GM12878 (cell line): ENCODE data around the gene MSH5. TPM values are rescaled to one million over a fixed set of nuclear protein-coding genes. Genes with fewer than 3 reads are reported as not detected.

ENCODE experiments used
- ATAC-seq: fragments of 200-7000 bp; cut with Tn5 transposase; 3 replicates; pipeline ENCODE4 v1.9.1; 2020; ENCODE audit warnings: mild to moderate bottlenecking, moderate library complexity
- BruUV-seq: library from RNA; stranded (reverse); fragments of 400-500 nt; replicated peaks from 2 replicates; lab custom pipeline; 2021; lab: Mats Ljungman, UMichigan
- CTCF ChIA-PET: fragments of 300-600 bp; sonication (Branson Sonifier 250); formaldehyde crosslinking; extraction: SDS; loops from one replicate; lab custom pipeline; 2021; ENCODE audit warnings: inconsistent platforms; lab: Yijun Ruan, JAX
- POLR2A ChIA-PET: fragments of 350-600 bp; formaldehyde crosslinking; extraction: SDS; loops from one replicate; lab custom pipeline; 2021; ENCODE audit warnings: inconsistent platforms; lab: Charles Lee
- RAD21 ChIA-PET: fragments of 300-600 bp; sonication (Branson Sonifier 250); formaldehyde crosslinking; loops from one replicate; lab custom pipeline; 2023; ENCODE audit warnings: antibody characterized with exemption; ENCODE audit not compliant: unreplicated experiment; lab: Charles Lee
- SMC1A ChIA-PET: fragments of 300-600 bp; sonication (Branson Sonifier 250); formaldehyde crosslinking; loops from one replicate; lab custom pipeline; 2023; ENCODE audit not compliant: unreplicated experiment, uncharacterized antibody; lab: Charles Lee
- DNase-seq: peaks from one replicate; pipeline ENCODE4 v3.0.0-alpha.2; 2011; ENCODE audit warnings: low read depth, low spot score
- FAIRE-seq: peaks from 3 replicates; lab custom pipeline; 2011; peaks lifted over from hg19 to GRCh38; lab: Jason Lieb, UNC
- H2AFZ ChIP-seq: 2 replicates; pipeline ENCODE4 v1.6.0; 2011; ENCODE audit warnings: low read depth, low read length, control low read depth; ENCODE audit not compliant: control insufficient read depth
- H3K27ac ChIP-seq: 2 replicates; pipeline ENCODE4 v1.5.1; 2011; ENCODE audit warnings: control low read depth; ENCODE audit not compliant: control insufficient read depth, insufficient read depth
- H3K27me3 ChIP-seq, 2 experiments: replicated peaks in 1 of 2; 2 replicates each; pipeline versions ENCODE4 v1.6.0 to v1.6.1; 2011; ENCODE audit warnings: low read length in 1 of 2; ENCODE audit not compliant: control insufficient read depth in 2 of 2, insufficient read depth in 2 of 2
- H3K36me3 ChIP-seq, 2 experiments: 2 replicates each; pipeline ENCODE4 v1.5.1; 2011; ENCODE audit warnings: low read length in 1 of 2; ENCODE audit not compliant: control insufficient read depth in 2 of 2, insufficient read depth in 2 of 2
- H3K4me1 ChIP-seq: 2 replicates; pipeline ENCODE4 v1.6.1; 2011; ENCODE audit warnings: mild to moderate bottlenecking, low read length, moderate library complexity, mixed read lengths; ENCODE audit not compliant: control insufficient read depth, insufficient read depth
- H3K4me2 ChIP-seq: 2 replicates; pipeline ENCODE4 v1.6.0; 2011; ENCODE audit warnings: control low read depth; ENCODE audit not compliant: control insufficient read depth, insufficient read depth
- H3K4me3 ChIP-seq: fragments of 200-600 bp; sonication (generic); 2 replicates; pipeline ENCODE4 v1.5.1; 2016
- H3K79me2 ChIP-seq: 2 replicates; pipeline ENCODE4 v1.6.0; 2011; ENCODE audit warnings: low read length; ENCODE audit not compliant: control insufficient read depth, insufficient read depth
- H3K9ac ChIP-seq: 2 replicates; pipeline ENCODE4 v1.8.0; 2011; ENCODE audit warnings: low read length, control low read depth, mixed read lengths; ENCODE audit not compliant: control insufficient read depth, insufficient read depth
- H3K9me3 ChIP-seq: replicated peaks from 3 replicates; pipeline ENCODE4 v1.5.1; 2011; ENCODE audit warnings: mild to moderate bottlenecking, low read length; ENCODE audit not compliant: control insufficient read depth, insufficient read depth
- H4K20me1 ChIP-seq: 2 replicates; pipeline ENCODE4 v1.6.0; 2011; ENCODE audit not compliant: control insufficient read depth, insufficient read depth
- CREB1 ChIP-seq: IDR thresholded peaks from 2 replicates; pipeline ENCODE4 v1.6.1; 2012; ENCODE audit warnings: low read depth, mild to moderate bottlenecking, inconsistent platforms
- EED ChIP-seq: sonication (generic); IDR thresholded peaks from 2 replicates; pipeline ENCODE4 v1.6.1; 2016; ENCODE audit warnings: antibody characterized with exemption, low read depth
- ESRRA ChIP-seq: IDR thresholded peaks from 2 replicates; pipeline ENCODE4 v1.6.1; 2012; ENCODE audit warnings: mild to moderate bottlenecking, low read length, improper control_type of control experiment
- SMARCA5 ChIP-seq: fragments of 450-650 bp; IDR thresholded peaks from 2 replicates; pipeline ENCODE4 v1.6.1; 2017; ENCODE audit warnings: mild to moderate bottlenecking
- WGBS: methylation state at CpG from one replicate; pipeline ENCODE4 v1.1.6; 2016; ENCODE audit warnings: low lambda C conversion rate; ENCODE audit not compliant: insufficient replicate concordance, insufficient coverage; ENCODE audit errors: missing lambda C conversion rate; 5-methylcytosine and 5-hydroxymethylcytosine counted together
- in situ Hi-C: fragments of 300-500 bp; cut with MboI; formaldehyde crosslinking; loops from 9 replicates; pipeline ENCODE4 v1.14.3; 2018; ENCODE audit warnings: mixed read lengths
- intact Hi-C: fragments of 100-400 bp; cut with micrococcal nuclease; formaldehyde crosslinking; loops from one replicate; pipeline ENCODE4 v1.14.2; 2022; ENCODE audit not compliant: unreplicated experiment
- polyA plus RNA-seq, 11 experiments: library from polyadenylated mRNA; depleted of rRNA in 4 of 11; unstranded in 6 of 11; stranded (reverse) in 5 of 11; fragments of >200 nt; fragmentation: Nextera tagmentation in 4 of 11; fragmentation: Illumina TruSeq in 1 of 11; extraction: Ambion mirVana in 4 of 11; extraction: Trizol in 1 of 11; gene quantifications; 1 replicate in 1 of 11; 2 replicates in 10 of 11; pipeline versions ENCODE4 v1.2.1 to v1.2.3, GENCODE V29; 2011 to 2016; ENCODE audit warnings: inconsistent platforms in 2 of 11, missing spikeins in 2 of 11, low read depth in 1 of 11
- total RNA-seq, 4 experiments: library from RNA; depleted of rRNA in 3 of 4; stranded (reverse); fragments of >200 nt in 3 of 4; fragmentation: Illumina TruSeq in 1 of 4; extraction: Trizol in 1 of 4; gene quantifications; 2 replicates each; pipeline versions ENCODE4 v1.2.1 to v1.2.3, GENCODE V29; 2013 to 2021

MSH5 gene
- total and polyA plus RNA-seq, 10 of the 15 experiments (the other 5 are each of a cell fraction or from before 2014, with no cell fraction given), result 9.1 to 52.7 (median 30.0) TPM

GRCh38 chr6:31776485-31776988 lies 36.7 kb downstream of the MSH5 start:
- TF ChIP-seq SMARCA5 (0 out of 2 replicates have a peak, but pooled peaks have one; percentile 10), CREB1 (no peak), EED (no peak), ESRRA (no peak)
- TF ChIP-seq, all 136 proteins: peak for 1
- WGBS, result 28% methylated on average over 10 of the region's 14 CpGs
- ChIA-PET CTCF (interaction anchor here (1.9 to 9.2 kb wide), 2 partner anchors 12 to 42 kb away, joined by 6 to 208 read pairs; partner anchors contain the start of genes CLIC1, DDAH2 and MSH5), RAD21 (interaction anchor here (1.0 to 2.1 kb wide), 3 partner anchors 19 to 54 kb away, joined by 3 to 8 read pairs (median 7); partner anchors contain the start of gene VARS1), SMC1A (no interaction called here), POLR2A (interaction anchor here (1.2 to 2.0 kb wide), 4 partner anchors 10 to 38 kb away, joined by 4 to 9 read pairs (median 6); no protein-coding TSS in a partner anchor)
- FAIRE-seq, result no peak
- Histone ChIP-seq H2AFZ (no peak overlapping the region; the same call in 1 of the 2 replicates), H3K4me3 (no peak overlapping the region), H3K4me1 (peaks cover 18% of the 10 kb centered on the region), H3K27me3 (no peaks in the 10 kb centered on the region), H3K79me2 (no peaks in the 10 kb centered on the region), H3K9ac (0 out of 2 replicates have a peak overlapping the region, but pooled peaks have one; percentile 15), H3K27ac (peak overlapping the region; percentile 37; the same call in 1 of the 2 replicates), H4K20me1 (no peaks in the 10 kb centered on the region), H3K9me3 (no peaks in the 10 kb centered on the region), H3K4me2 (peak overlapping the region; percentile 62), H3K36me3 (peaks cover 0 to 29% of the 10 kb centered on the region in 2 experiments; a peak in 3 of 4 replicates)
- in situ Hi-C loops (no loop called here), intact Hi-C loops (loop anchor here (10.0 kb wide), 1 partner anchor 48 kb away; the partner anchor contains the start of gene HSPA1B)
- BruUV-seq, result no TSS peak
- no peak for DNase-seq
- ATAC-seq, result peak; percentile 50
